Putamen (tissue), 1 donor: ENCODE data around the gene CDH4.
"Not testable (repeated sequence)": the region's sequence is repeated elsewhere in the genome, so short reads cannot be mapped to it uniquely, and the experiment has no call there.

Source experiments
- DNase-seq: peaks from one replicate; pipeline ENCODE4 v3.0.0-alpha.2; 2016; ENCODE audit warnings: low spot score

Gene CDH4

DNA sequence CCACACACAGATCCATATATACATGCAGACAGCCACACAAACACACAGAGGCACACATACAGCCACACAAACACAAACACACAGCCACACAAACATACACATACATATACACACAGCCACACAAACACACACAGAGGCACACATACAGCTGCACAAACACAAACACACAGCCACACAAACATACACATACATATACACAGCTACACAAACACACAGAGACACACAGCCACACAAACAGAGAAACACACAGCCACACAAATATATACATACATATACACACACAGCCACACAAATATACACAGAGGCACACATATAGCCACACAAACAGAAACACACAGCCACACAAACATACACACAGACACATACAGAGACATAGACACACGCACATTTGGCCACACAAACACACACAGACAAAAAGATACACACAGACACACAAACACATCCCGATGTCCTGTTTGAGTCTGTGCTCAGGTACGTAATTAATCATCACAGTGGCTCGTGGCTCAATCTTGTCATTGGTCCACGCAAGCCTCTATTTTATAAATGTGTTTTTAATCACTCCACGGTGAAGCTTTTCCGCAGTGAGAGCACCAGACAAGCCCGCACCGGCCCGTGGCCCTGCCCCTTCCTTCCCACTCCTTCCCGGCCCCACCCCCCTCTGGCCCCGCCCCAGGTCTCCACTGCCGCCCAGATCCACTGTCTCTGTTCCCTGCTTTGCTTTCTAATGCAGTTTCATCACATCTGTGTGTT, 135.3 kb downstream of the CDH4 start:
- DNase-seq, result no peak

DNA sequence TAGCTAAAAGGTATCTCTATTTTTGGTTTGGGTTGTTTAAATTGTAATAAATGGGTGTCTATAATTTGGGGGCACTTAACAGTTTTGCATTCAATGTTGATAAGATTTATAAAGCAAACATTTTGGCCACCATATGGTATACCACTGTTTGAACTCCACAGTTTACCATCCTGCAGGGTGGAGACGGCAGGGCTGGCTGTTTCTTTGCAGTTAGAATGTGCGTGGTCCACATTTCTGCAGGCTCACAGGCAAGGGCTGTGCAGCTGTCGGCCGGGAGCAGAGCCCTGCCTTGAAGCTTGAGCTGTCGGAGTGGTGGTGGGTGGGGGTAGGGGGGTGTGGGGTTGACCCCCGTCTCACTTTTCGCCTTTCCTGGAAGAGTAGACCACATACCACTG, 135.9 kb downstream of the CDH4 start:
- no peak for DNase-seq

DNA sequence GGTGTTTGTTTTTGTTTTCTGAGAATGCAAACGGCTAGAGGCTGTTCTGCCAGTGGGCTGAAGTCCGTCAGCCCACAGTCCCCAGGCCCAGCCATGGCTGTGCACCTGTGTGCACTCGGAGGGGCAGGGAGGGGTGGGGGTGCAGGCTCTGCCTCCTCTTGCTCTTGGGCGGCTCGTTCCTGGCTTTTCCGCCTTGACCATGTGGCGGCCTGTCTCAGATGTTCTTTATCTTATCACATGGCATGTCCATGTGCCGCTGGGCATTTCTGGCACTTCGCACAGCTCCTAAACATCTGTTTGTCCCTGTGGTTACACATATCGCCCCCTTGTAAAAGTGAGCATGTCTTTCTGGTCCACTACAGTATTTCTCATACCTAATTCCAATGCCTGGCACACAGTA, 137.0 kb downstream of the CDH4 start:
- no peak for DNase-seq

DNA sequence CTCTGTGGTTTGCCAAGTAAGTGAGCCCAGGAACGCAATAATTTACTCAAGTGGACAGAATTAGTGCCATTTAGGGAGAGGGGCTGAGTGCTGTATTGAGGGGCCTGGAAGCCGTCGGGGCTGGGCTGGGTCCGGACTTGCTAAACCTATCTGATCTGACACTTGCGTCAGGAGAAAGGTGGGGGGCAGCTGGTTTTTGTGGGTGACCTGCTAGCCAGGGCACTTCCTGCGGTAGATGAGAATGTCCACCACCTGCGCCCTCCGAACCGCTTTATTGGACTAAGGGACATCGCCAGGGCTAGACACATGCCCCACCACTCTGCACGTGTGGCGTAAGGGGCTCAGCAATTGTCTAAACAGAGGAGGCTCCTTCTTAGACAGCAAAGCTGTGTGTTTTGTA, 139.1 kb downstream of the CDH4 start:
- DNase-seq, result no peak

DNA sequence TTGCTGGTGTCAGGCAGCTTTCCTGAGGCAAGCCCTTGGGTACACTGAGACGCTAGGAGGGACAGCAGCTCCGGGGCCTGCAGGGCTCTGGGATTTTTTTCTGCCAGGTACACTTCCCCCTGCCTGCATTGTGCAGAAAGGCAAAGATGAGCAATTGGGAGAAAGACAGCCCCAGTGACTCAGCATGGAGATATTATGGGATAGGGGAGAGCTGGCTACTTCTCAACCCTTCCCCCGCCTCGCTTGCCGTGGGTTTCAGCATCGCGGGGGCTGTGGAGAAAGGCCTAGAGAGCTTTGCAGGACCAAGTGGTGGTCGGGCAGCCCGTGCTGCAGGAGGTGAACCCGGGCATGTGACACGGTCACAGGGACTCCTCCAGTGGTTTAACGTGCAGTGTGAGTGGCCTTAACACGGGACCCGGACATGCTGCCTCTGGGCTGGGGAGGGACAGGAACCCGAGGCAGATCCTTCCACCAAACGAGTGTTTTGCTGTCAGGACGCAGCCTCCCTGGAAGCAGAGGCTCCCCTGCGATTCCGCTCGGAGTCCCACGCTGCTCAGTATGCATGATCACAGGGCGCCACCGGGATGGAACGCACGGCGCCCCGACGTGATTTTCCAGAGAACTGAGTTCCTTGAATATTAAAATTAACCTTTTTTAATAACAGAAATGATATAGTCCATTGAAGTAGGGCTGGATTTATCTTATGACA, 139.9 kb downstream of the CDH4 start:
- DNase-seq, result no peak

DNA sequence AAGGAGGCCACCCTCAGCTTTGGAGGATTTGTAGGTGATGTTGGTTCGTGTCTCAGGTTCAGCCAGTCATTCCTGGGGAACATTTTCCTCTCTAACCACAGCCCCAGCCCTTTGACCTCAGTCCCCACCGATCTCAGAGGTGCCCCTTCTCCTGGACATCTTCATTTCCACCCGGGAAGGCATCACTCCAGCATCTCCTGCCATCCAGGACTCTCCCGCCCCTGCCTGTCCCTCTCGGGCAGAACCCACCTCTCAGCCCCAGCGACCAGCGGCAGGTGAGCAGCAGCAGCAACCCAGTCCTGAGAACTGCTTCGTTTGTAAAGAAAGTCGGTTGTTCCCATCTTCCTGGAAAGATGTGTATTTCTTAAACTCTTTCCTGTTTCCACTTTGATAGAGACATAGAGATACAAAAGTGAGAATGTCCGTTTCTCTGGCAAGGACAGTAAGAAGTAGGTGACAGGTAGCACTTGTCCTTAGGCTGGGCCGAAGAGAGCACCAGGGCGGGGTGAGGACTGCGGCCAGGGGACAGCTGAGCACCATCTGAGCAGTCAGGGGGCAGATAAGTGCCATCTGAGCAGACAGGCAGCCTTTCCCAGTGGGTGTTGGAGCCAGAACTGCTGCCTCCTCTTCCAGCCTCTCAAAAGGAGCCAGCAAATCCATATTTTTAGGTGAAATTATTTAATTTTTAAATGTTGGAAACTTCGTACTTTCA, 142.2 kb downstream of the CDH4 start:
- DNase-seq, result no peak

DNA sequence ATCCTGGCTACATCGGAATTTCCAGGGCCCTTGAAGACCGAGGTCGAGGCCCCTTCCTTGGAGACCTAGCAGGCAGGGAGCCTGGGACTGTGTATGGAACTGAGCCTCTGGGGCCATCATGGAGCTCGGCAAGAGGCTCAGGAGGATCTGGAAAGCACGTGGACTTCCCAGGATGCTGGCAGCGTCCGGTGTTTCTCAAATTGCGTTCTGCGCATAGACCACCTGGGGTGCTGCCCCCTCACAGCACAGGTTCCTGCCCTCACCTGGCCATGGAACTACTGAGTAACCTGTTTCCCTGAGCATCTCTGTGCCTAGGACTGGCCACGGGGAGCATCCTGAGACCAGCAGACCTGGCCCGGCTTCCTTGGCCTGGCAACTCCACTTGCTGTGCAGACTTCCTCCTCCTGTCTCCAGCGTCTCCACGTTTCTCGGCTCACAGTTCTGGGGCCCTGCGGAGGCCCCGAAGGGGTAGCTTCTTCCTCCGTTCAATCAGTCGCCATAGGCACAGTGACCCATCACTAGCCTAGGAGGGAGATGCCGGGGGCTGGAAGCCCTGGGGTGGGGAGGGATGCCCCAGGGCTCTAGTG, 144.3 kb downstream of the CDH4 start:
- DNase-seq, result no peak

DNA sequence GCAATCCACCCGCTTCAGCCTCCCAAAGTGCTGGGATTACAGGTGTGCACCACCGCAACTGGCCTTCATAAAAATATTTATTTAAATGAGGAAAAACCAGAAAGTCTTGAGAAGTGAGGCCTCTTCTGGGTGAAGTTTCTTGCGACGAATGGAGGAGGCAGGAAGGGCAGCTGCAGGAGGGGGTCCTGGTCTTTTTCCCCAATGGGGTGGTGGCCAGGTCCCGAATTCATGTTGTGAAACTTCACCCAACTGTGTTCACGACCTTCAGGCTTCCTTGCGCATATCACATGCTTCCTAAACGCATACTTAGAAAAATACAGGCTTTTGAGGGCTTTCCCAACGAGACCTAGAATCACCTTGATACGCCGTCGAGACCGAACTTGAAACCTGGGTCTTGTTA, 145.1 kb downstream of the CDH4 start:
- DNase-seq, result no peak

DNA sequence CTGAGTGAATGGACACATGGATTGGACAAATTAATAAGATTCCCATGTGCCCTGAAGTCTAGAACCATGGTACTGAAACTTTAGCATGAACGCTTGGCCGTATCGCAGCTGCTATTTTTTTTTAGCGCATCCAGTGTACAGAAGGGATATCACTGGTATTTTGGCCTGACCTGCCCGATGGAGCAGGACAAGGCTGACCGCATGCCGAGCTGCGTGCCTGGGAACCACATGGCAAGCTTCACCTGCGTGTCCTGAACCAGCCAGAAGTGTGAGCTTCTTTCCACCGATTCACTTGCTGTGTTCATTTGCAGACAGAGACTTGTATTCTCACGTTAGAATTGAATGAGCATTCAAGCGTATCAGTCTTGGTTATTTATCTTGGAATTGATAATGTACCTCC, 145.7 kb downstream of the CDH4 start:
- no peak for DNase-seq

DNA sequence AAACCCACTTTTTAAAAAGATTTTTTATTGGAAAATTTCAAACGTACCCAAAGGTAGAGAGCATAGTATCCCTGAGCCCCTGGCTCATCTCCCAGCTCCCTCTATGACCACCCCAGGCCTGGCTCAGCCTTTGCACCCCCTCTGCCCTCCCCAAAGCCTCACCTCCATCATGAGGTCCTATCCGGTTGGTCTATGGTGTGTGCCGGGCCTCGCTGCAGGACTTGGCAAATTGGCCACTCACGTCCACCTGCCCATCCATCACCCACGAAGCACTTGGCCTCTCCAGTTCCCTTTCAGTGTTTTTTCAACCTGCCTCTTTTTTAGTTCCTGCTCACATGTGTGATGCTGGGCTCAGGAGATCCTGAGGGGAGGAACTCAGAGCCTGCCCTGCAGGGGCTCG, 147.4 kb downstream of the CDH4 start:
- no peak for DNase-seq

DNA sequence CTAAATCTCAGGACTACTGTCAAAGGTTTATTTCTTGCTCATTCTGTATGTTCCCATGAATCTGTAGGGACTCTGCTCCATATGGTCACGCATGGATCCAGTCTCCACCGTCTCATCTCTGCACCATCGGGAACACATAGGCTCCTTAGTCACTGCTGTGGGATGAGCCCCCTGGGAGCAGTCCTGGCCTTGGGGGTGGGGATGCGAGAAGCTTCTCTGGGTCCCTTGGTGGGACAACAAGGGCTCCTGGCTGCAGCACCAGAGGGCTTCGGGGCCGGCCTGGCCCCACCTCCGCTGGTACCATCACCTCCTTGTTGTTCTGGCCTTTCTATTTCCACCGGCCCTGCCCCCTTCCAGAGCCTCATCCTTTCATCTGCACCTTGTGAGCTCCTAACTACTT, 148.4 kb downstream of the CDH4 start:
- no peak for DNase-seq

DNA sequence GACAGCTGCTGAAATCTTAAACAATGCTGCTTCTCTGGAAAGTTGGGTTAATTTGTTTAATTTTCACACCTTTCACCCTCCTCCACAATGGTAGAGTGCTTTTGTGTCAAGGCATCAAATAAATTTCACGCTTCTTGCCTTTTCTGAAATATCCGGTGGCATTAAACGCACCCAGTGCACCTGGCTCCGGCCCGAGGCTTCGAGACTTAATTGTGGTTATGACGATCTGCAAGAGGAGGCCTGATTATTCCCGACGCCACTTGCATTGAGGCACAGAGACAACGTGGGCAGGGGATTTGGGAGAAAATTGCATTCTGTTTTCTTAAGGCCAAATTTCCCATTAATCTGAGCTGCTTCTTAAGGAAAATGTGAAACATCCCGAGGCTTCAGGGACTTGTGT, 152.2 kb downstream of the CDH4 start:
- no peak for DNase-seq

DNA sequence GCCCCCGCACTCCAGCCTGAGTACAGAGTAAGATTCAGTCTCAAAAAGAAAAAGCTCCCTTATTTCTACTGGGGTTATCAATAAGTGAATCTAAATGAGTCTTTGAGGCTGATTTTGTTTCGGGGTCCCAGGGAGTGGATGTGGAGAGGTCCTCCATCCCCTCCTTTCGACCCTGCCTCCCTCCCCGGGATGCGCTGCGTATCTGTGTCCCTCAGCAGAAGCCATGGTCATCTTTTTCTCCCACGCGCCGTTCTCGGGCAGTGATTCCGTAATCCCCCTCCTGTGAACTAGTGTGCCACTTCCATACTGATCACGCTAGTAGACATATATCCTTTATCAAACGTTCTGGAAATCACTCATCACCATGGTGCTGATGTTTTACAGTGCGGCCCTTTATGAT, 152.9 kb downstream of the CDH4 start:
- DNase-seq, result no peak

DNA sequence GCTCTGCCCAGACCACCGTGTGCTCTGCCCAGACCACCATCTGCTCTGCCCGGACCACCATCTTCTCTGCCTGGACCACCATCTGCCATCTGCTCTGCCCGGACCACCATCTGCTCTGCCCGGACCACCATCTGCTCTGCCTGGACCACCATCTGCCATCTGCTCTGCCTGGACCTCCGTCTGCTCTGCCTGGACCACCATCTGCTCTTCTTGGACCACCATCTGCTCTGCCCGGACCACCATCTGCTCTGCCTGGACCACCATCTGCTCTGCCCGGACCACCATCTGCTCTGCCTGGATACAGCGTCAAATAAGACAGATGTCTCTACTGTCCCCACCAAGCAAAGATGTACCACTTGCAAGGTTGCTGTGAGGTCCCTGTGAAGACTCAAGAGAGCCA, 154.7 kb downstream of the CDH4 start:
- DNase-seq, result not testable (repeated sequence)

DNA sequence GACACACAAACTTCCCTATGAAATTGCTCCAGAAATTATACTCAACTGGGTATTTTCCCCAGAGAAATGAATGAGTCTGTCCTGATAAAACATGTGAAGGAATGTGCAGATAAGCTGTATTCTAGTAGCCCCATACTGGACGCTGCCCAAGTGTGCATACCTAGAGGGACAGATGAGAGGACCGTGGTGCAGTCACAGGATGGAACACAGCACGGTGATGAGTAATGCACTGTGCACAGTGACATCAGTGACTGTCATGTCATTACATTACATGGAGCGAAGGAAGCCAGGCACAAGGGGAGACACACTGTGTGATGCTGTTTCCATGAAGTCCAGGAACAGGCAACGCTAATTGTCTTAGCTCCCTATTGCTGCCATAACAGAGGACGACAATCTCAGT, 155.5 kb downstream of the CDH4 start:
- no peak for DNase-seq

DNA sequence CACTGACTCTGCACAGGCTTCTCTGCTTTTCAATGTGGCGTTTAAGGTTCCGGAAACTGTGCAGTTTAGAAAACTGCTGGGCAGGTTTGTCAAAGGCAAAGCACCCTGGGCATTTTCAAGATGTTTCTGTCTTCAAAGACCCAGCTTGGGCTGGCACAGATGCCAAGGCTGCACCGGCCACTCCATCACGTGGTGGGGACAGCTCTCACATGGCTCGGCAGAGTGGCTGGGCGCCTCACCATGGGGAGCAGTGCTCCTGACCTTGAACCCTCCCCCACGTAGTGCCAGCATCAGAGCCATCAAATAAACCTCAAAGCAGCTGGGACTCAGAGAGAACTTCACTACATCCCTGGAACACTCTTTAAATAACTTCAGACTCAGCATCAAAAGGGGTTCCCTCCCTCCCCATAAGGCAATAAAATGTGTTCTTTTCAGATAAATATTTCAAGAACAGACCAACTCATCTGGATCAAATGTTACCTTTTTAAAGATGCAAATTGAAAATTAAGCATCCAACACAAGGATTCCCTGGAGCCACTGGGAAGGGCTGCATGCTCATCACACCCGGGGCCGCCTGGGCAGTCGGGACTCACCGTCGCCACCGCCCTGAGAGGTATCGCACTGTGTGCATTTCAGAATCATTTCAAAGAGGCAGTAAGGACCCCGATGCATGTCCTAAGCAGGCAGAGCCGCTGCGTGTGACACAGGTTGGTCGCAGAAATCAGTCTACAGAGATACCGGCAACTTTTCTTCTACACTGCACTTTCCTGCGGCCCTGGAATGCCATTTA, 157.1 kb downstream of the CDH4 start:
- no peak for DNase-seq

DNA sequence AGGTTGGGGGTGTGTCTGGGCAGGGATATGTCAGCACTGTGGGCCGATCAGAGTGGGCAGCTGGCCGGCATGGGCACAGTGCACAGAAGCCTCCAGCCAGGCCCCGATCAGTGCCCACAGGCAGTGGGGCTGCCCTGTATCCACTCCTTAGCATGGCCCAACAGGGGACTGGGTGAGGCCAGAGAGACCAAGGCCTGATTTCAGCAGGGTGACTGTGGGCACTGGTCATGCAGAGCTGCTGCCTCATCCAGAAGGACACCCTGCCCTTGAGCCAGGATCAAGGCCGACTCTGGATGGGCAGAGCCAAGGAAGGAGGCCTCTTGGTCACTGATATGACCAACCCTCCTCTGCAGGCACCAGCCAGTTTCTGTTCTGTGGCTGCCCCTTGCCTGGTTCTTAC, 159.7 kb downstream of the CDH4 start:
- DNase-seq, result no peak

DNA sequence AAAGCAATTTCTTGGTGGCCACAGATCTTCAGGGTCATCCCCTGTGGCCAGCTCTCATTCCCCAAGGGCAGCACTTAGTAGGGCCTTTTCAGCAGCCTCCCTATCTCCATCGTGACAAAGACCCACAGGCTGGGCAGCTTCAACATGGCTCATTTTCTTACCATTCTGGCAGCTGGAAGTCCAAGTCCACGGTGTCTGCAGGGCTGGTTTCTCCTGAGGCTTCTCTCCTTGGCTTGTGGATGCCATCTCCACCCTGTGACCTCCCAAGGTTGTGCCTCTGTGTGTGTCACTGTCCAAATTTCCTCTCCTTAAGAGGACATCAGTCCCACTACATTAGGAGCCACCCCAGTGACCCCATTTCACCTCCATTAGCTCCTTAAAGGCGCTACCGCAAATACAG, 161.7 kb downstream of the CDH4 start:
- no peak for DNase-seq

DNA sequence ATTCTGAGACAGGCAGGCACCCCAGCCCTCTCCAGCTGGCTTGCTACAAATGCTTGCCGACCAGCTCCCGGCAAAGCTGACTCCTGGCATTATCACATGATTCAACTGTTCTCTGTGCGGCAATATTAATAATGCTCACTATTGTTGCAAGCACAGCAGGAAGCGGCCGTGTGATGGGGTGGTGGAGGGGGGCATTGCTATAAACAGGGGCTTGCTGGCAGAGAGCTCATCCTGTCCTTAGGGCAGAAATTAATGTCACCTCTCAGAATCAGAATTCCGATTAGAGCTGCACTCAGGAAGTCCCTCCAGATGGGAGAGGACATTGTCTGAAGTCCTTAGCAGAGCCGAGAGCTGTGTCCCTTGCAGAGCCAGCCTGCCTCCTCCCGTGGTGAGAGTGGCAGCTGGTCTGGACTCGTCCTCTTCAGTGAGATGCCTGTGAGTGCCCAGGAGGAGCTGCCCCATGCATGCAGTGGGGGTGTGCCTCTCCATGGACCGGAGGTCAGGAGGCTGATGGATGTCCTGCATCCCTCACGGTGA, 162.5 kb downstream of the CDH4 start:
- DNase-seq, result no peak

DNA sequence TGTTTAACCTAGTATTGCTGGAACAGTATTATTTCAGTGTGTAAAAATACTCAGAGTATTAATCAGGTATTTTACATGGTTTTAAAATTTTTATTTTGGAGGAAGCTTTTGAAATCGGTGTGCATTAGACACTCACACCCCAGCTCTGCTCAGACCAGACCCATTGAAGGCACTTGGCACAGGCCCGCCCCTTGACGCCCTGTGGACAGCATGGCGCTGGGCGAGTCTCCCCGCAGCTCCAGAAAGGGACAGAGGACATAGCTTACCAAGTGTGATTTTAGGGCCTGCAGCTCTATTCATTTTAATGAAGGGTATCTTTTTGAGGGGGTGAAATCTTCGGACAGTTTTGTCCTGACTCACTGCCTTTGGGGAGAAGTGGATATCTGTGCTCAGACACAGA, 164.5 kb downstream of the CDH4 start:
- no peak for DNase-seq

DNA sequence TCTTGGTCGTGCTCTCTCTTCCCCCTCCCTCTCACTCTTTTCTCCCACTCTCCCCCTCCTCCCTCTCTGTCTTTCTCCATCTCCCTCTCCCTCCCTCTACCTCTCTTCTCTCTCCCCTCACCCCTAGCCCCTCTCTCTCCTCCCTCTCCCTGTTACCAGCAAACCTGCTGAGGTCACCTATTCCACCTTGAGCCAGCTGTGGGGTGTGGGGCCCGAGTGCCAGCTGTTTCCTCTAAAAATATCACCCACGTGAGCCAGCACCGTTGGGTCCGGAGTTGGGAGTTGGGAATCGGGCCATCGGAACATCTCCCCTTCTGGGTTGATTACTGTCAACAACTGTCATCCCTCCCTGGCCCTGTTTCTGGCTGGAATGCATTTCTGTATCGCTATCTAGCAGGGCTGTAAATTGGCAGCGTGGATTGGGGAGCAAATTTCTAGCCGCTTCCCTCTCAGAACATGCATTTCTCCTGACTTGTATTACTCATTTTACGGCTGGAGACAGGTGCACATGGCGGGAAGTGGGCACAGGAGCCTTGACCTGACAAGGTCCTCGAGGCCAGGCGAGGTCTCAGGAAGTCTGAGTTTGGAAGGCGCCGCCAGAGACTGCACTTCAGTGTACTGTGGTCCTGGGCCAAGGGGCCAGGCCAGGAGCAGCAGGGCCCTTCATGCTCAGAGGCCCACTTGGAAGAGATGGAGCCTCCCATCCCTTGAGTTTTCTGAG, 165.3 kb downstream of the CDH4 start:
- no peak for DNase-seq
